Esophagus muscularis mucosa (tissue), 4 donors: ENCODE measurements around the gene ILRUN. TPM values are rescaled to one million over a fixed set of nuclear protein-coding genes. Genes with fewer than 3 reads are reported as not detected.
"Not testable (repeated sequence)": the region's sequence is repeated elsewhere in the genome, so short reads cannot be mapped to it uniquely, and the experiment has no call there.

ENCODE experiments used
- DNase-seq: peaks from one replicate; pipeline ENCODE4 v3.0.0-alpha.2; 2017; ENCODE audit errors: extremely low spot score
- H3K27ac ChIP-seq, 4 donors: fragments of 200-600 bp; sonication (generic); replicated peaks in 1 of 4; 1 replicate in 3 of 4; 2 replicates in 1 of 4; pipeline ENCODE4 v1.5.1; 2016 to 2019; ENCODE audit warnings: mild to moderate bottlenecking in 1 of 4
- H3K27me3 ChIP-seq, 4 donors: fragments of 200-600 bp; sonication (generic); one replicate each; pipeline versions ENCODE4 v1.5.1 to v1.6.0; 2016 to 2019
- H3K36me3 ChIP-seq, 4 donors: fragments of 200-600 bp; sonication (generic); one replicate each; pipeline ENCODE4 v1.5.1; 2016 to 2019
- H3K4me1 ChIP-seq, 4 donors: fragments of 200-600 bp; sonication (generic); one replicate each; pipeline ENCODE4 v1.5.1; 2016 to 2019
- H3K4me3 ChIP-seq, 4 donors: fragments of 200-600 bp; sonication (generic); 1 replicate in 2 of 4; 2 replicates in 2 of 4; pipeline ENCODE4 v1.5.1; 2016 to 2019; ENCODE audit warnings: mild to moderate bottlenecking in 4 of 4, moderate library complexity in 1 of 4
- H3K9me3 ChIP-seq, 4 donors: fragments of 200-600 bp; sonication (generic); 1 replicate in 3 of 4; 2 replicates in 1 of 4; pipeline ENCODE4 v1.5.1; 2016 to 2019
- CTCF ChIP-seq, 3 experiments: fragments of 200-600 bp in 2 of 3; fragments of 450-650 bp in 1 of 3; sonication (generic) in 2 of 3; IDR thresholded peaks; one replicate each; pipeline ENCODE4 v1.5.1; 2017 to 2019; ENCODE audit warnings: antibody characterized with exemption in 3 of 3, mild to moderate bottlenecking in 2 of 3, moderate library complexity in 1 of 3
- EP300 ChIP-seq: sonication (generic); formaldehyde crosslinking; IDR thresholded peaks from one replicate; pipeline ENCODE4 v1.6.1; 2017; ENCODE audit warnings: antibody characterized with exemption
- POLR2A ChIP-seq: fragments of 450-650 bp; IDR thresholded peaks from one replicate; pipeline ENCODE4 v1.6.1; 2017; ENCODE audit warnings: antibody characterized with exemption, moderate library complexity, mild to moderate bottlenecking, low read depth
- POLR2AphosphoS5 ChIP-seq, 2 donors: sonication (generic); formaldehyde crosslinking; IDR thresholded peaks; one replicate each; pipeline ENCODE4 v1.6.1; 2017; ENCODE audit warnings: antibody characterized with exemption in 2 of 2
- WGBS: methylation state at CpG from one replicate; pipeline ENCODE4 v1.1.5; 2018; 5-methylcytosine and 5-hydroxymethylcytosine counted together
- intact Hi-C: fragments of 100-400 bp; cut with DNase I; formaldehyde crosslinking; loops from one replicate; pipeline ENCODE4 v1.15.1; 2023
- total RNA-seq, 4 donors: library from RNA; depleted of rRNA; stranded (reverse); fragments of >200 nt; gene quantifications; one replicate each; pipeline versions ENCODE4 v1.1.0 to v1.2.1, GENCODE V29; 2016

Gene ILRUN
- total RNA-seq, 4 donors from 2014 or later, result 88.8 to 109 (median 104) TPM

- WGBS, result 85% methylated on average over 4 of the region's 4 CpGs
- H3K4me3 ChIP-seq, result no peak overlapping the region
- no peaks in the 10 kb centered on the region for H3K27me3 ChIP-seq
- intact Hi-C loops, result no loop called here
- H3K4me1 ChIP-seq, result peaks cover 2 to 4% (median 4%) of the 10 kb centered on the region in 4 donors
- TF ChIP-seq POLR2A, result no peak
- TF ChIP-seq CTCF (IDR thresholded peaks at IDR 0.05), result no peak
- no peak for TF ChIP-seq POLR2AphosphoS5 (IDR thresholded peaks at IDR 0.05)
- TF ChIP-seq EP300, result no peak
- no peaks in the 10 kb centered on the region for H3K36me3 ChIP-seq
- H3K27ac ChIP-seq, result no peak overlapping the region
- H3K9me3 ChIP-seq, result no peaks in the 10 kb centered on the region
- no peak for DNase-seq
Measured at GRCh38 chr6:34714663-34715062, 18.1 kb upstream of the ILRUN start.

GRCh38 chr6:34712881-34713280, 16.3 kb upstream of the ILRUN start:
- DNase-seq, H3K36me3 ChIP-seq, H3K4me3 ChIP-seq, H3K27me3 ChIP-seq, H3K27ac ChIP-seq, intact Hi-C loops, H3K9me3 ChIP-seq: not testable (repeated sequence)
- H3K4me1 ChIP-seq, result peaks cover 13 to 15% (median 14%) of the 10 kb centered on the region in 4 donors
- WGBS, result 92% methylated on average over 7 of the region's 7 CpGs

- no peaks in the 10 kb centered on the region for H3K9me3 ChIP-seq
- peak overlapping the region; percentile 17 to 74 (median 67) for H3K27ac ChIP-seq
- peak; percentile 26 to 53 for TF ChIP-seq POLR2AphosphoS5 (IDR thresholded peaks at IDR 0.05)
- TF ChIP-seq CTCF (IDR thresholded peaks at IDR 0.05), result no peak
- peaks cover 13 to 15% (median 14%) of the 10 kb centered on the region in 4 donors for H3K4me1 ChIP-seq
- intact Hi-C loops, result no loop called here
- H3K27me3 ChIP-seq, result no peaks in the 10 kb centered on the region
- DNase-seq, result no peak
- no peaks in the 10 kb centered on the region for H3K36me3 ChIP-seq
- 20% methylated on average over 5 of the region's 5 CpGs for WGBS
- no peak overlapping the region for H3K4me3 ChIP-seq
Measured at GRCh38 chr6:34709386-34709785, 12.8 kb upstream of the ILRUN start.

- intact Hi-C loops, result no loop called here
- no peaks in the 10 kb centered on the region for H3K36me3 ChIP-seq
Measured at GRCh38 chr6:34705241-34705640, 8.7 kb upstream of the ILRUN start.

GRCh38 chr6:34701199-34701598, 4.6 kb upstream of the ILRUN start:
- Histone ChIP-seq H3K4me1 (peaks cover 3 to 9% (median 5%) of the 10 kb centered on the region in 4 donors), H3K9me3 (no peaks in the 10 kb centered on the region), H3K27ac (no peak overlapping the region), H3K36me3 (no peaks in the 10 kb centered on the region), H3K27me3 (no peaks in the 10 kb centered on the region), H3K4me3 (no peak overlapping the region)
- no peak for TF ChIP-seq POLR2A
- no peak for TF ChIP-seq POLR2AphosphoS5 (IDR thresholded peaks at IDR 0.05)
- TF ChIP-seq EP300, result no peak
- TF ChIP-seq CTCF (IDR thresholded peaks at IDR 0.05), result no peak
- WGBS, result 90% methylated on average over 9 of the region's 9 CpGs
- intact Hi-C loops, result no loop called here
- no peak for DNase-seq

More at GRCh38 chr6:34705241-34705640, 8.7 kb upstream of the ILRUN start:
- no peak for TF ChIP-seq POLR2A
- no peak for TF ChIP-seq POLR2AphosphoS5 (IDR thresholded peaks at IDR 0.05)
- no peak for TF ChIP-seq CTCF (IDR thresholded peaks at IDR 0.05)
- TF ChIP-seq EP300, result no peak
- Histone ChIP-seq H3K27ac (no peak overlapping the region), H3K27me3 (no peaks in the 10 kb centered on the region), H3K4me1 (peaks cover 13 to 15% (median 14%) of the 10 kb centered on the region in 4 donors), H3K4me3 (no peak overlapping the region), H3K9me3 (no peaks in the 10 kb centered on the region)
- DNase-seq, result no peak
- WGBS, result 85% methylated on average over 3 of the region's 3 CpGs
